Coronary artery (tissue), 2 donors: ENCODE data around the gene DEFB123.
"Not testable (repeated sequence)": the region's sequence is repeated elsewhere in the genome, so short reads cannot be mapped to it uniquely, and the experiment has no call there.

Experiments used
- DNase-seq: peaks from one replicate; pipeline ENCODE4 v3.0.0-alpha.2; 2017; ENCODE audit warnings: low spot score
- H3K27ac ChIP-seq, 2 donors: fragments of 200-600 bp; sonication (generic); one replicate each; pipeline ENCODE4 v1.5.1; 2016 to 2019
- H3K4me3 ChIP-seq: fragments of 200-600 bp; sonication (generic); 2 replicates; pipeline ENCODE4 v1.5.1; 2016; ENCODE audit warnings: mild to moderate bottlenecking, moderate library complexity
- CTCF ChIP-seq: fragments of 200-600 bp; sonication (generic); IDR thresholded peaks from one replicate; pipeline ENCODE4 v1.5.1; 2019; ENCODE audit warnings: antibody characterized with exemption

Gene DEFB123

GRCh38 chr20:31449511-31450414, 9.3 kb downstream of the DEFB123 start:
- Histone ChIP-seq H3K4me3 (no peak overlapping the region), H3K27ac (no peak overlapping the region)
- TF ChIP-seq CTCF: no peak
- no peak for DNase-seq

DNA sequence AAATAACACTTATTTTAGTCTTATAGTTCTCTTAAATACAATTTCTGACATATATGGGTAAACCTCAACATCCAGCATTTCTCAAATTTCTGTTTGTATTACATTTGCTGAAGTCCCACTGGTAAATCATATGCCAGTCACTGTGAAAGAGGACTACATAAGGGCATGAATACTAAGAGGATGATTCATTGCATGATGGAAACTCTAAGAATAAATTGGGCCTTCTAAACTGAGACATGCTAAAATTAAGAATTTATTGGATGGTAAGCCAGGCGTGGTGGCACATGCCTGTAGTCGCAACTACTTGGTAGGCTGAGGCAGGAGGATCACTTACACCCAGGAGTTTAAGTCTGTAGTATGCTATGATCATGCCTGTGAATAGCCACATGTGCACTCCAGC, 12.1 kb downstream of the DEFB123 start:
- Histone ChIP-seq H3K4me3 (no peak overlapping the region), H3K27ac (peak overlapping the region; percentile 64 to 76)
- no peak for TF ChIP-seq CTCF
- no peak for DNase-seq

- no peak for DNase-seq
- no peak for TF ChIP-seq CTCF
- no peak overlapping the region for H3K4me3 ChIP-seq
- no peak overlapping the region for H3K27ac ChIP-seq
Measured at GRCh38 chr20:31454361-31454760, 13.9 kb downstream of the DEFB123 start.

- not testable (repeated sequence) for H3K27ac ChIP-seq, DNase-seq
Measured at GRCh38 chr20:31470946-31471345, 30.5 kb downstream of the DEFB123 start.

DNA sequence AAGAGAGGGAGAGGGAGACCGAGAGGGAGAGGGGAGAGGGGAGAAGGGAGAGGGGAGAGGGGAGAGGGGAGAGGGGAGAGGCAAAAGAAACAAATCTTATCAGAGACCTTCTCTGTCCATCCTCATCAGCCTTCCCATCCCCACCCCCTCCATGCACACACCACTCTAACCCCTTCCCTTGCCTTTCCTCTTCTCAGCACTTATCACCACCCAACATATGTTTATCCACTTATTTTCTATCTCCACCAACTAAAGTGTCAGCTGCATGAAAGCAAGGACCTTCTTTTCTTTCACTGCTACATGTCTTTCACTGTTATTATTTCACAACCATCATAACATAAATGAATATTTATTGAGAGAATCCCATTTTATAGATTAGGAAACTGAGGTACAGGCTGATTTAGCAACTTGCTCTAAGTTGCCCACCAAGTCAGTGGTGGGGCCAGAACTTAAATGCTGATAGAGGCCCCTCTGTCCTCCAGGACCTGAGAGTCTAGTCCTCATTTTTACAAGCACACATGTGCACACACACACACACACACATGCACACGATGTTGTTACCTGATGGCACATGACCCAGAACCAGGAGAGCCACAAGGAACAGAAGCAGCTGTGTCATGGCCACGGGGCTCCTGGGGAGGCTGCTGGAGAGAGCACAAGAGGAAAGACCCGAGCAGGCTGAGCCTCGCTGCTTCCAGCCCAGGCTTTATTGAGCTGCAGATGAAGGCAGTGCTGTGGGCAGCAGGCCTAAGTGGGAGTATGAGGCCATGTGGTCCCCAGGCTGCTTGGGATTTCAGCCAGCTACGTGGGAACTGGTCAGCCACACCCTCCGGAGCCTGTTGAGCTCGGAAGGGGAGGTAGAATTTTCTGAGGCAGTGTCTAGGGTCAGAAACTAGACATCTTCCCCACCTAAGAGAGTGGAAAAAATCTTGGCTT, 32.2 kb downstream of the DEFB123 start:
- no peak for TF ChIP-seq CTCF
- DNase-seq: no peak
- Histone ChIP-seq H3K4me3 (no peak overlapping the region), H3K27ac (peak overlapping the region in 1 of 2 donors; percentile 16)

More at GRCh38 chr20:31470946-31471345, 30.5 kb downstream of the DEFB123 start:
- H3K4me3 ChIP-seq: not testable (repeated sequence)

GRCh38 chr20:31473331-31474096, 33.1 kb downstream of the DEFB123 start:
- Histone ChIP-seq H3K27ac (peak overlapping the region in 1 of 2 donors; percentile 12), H3K4me3 (no peak overlapping the region)
- TF ChIP-seq CTCF: no peak
- DNase-seq: no peak

DNA sequence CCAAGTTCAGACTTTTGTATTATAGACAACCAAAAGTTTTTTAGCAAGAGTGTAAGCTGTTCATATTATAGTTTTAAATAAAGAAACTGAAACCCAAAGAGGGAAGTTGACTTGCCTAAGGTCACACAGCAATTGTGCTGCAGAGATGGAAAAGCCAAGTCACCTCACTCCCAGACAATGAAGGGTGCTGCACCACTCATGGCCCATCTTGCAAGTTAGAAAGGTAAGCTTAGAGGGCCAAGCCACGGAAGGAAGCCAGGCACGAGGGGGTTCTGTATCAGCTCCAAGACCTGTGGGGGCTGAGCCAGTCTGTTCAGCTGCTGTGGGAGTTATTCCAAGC, 33.6 kb downstream of the DEFB123 start:
- no peak for TF ChIP-seq CTCF
- DNase-seq: no peak
- Histone ChIP-seq H3K4me3 (no peak overlapping the region), H3K27ac (peak overlapping the region in 1 of 2 donors; percentile 92)
